OCI-LY1 (cell line): ENCODE measurements around the gene ATM.

ENCODE experiments used
- H2AFZ ChIP-seq: fragments of 200-600 bp; sonication (generic), shearing (Covaris generic); 2 replicates; pipeline ENCODE4 v1.6.0; 2014; ENCODE audit warnings: antibody characterized with exemption, mild to moderate bottlenecking, low read length
- H3F3A ChIP-seq: fragments of 200-600 bp; sonication (generic), shearing (Covaris generic); 2 replicates; pipeline ENCODE4 v1.6.0; 2014; ENCODE audit warnings: mild to moderate bottlenecking, antibody characterized with exemption, low read length, moderate library complexity; ENCODE audit not compliant: insufficient read depth
- H3K27ac ChIP-seq: fragments of 200-600 bp; sonication (generic); 2 replicates; pipeline ENCODE4 v1.5.1; 2014; ENCODE audit warnings: low read length, mixed run types, mild to moderate bottlenecking, low read depth; ENCODE audit not compliant: poor library complexity, severe bottlenecking
- H3K27me3 ChIP-seq: fragments of 200-600 bp; sonication (generic); 2 replicates; pipeline ENCODE4 v1.6.0; 2014; ENCODE audit warnings: antibody characterized with exemption, mild to moderate bottlenecking, low read length, moderate library complexity; ENCODE audit not compliant: insufficient read depth
- H3K36me3 ChIP-seq: fragments of 200-600 bp; sonication (generic); 2 replicates; pipeline ENCODE4 v1.6.1; 2014; ENCODE audit warnings: mild to moderate bottlenecking, antibody characterized with exemption, low read length, moderate library complexity, mixed read lengths; ENCODE audit not compliant: insufficient read depth
- H3K4me1 ChIP-seq: fragments of 200-600 bp; sonication (generic); 2 replicates; pipeline ENCODE4 v1.5.1; 2014; ENCODE audit warnings: mild to moderate bottlenecking, low read length, moderate library complexity; ENCODE audit not compliant: insufficient read depth, severe bottlenecking
- H3K4me2 ChIP-seq: fragments of 200-600 bp; sonication (generic), shearing (Covaris generic); 2 replicates; pipeline ENCODE4 v1.6.1; 2014; ENCODE audit warnings: low read length
- H3K4me3 ChIP-seq: fragments of 200-600 bp; sonication (generic); 2 replicates; pipeline ENCODE4 v1.5.1; 2014; ENCODE audit warnings: low read length, low read depth, mild to moderate bottlenecking, mixed read lengths; ENCODE audit not compliant: poor library complexity, severe bottlenecking
- H3K79me2 ChIP-seq: fragments of 200-600 bp; shearing (Covaris generic); 2 replicates; pipeline ENCODE4 v1.6.1; 2016; ENCODE audit warnings: mixed run types, low read length, mixed read lengths; ENCODE audit not compliant: insufficient read depth
- H3K9ac ChIP-seq: fragments of 200-600 bp; sonication (generic), shearing (Covaris generic); 2 replicates; pipeline ENCODE4 v1.6.1; 2014; ENCODE audit warnings: mild to moderate bottlenecking, low read length, mixed read lengths
- H3K9me2 ChIP-seq: fragments of 200-600 bp; sonication (generic), shearing (Covaris generic); 2 replicates; pipeline ENCODE4 v1.6.1; 2014; ENCODE audit warnings: low read depth, mild to moderate bottlenecking, low read length, mixed read lengths
- H3K9me3 ChIP-seq: fragments of 200-600 bp; shearing (Covaris generic); 2 replicates; pipeline ENCODE4 v1.6.1; 2014; ENCODE audit warnings: low read length, mixed read lengths
- H4K20me1 ChIP-seq: fragments of 200-600 bp; sonication (generic), shearing (Covaris generic); 2 replicates; pipeline ENCODE4 v1.6.0; 2016; ENCODE audit warnings: mild to moderate bottlenecking, low read length; ENCODE audit not compliant: insufficient read depth
- EZH2 ChIP-seq: fragments of 200-600 bp; sonication (generic), shearing (Covaris generic); IDR thresholded peaks from 2 replicates; pipeline ENCODE4 v1.8.0; 2017; ENCODE audit warnings: borderline replicate concordance, mixed run types, mild to moderate bottlenecking, antibody characterized with exemption, low read length, moderate library complexity, mixed read lengths
- TF ChIP-seq, protein P1 (sequence below): fragments of 200-600 bp; sonication (generic), shearing (Covaris generic); IDR thresholded peaks from 2 replicates; pipeline ENCODE4 v1.5.1; 2017; ENCODE audit warnings: mild to moderate bottlenecking, antibody characterized with exemption, low read length, moderate library complexity, mixed read lengths

Gene ATM

DNA sequence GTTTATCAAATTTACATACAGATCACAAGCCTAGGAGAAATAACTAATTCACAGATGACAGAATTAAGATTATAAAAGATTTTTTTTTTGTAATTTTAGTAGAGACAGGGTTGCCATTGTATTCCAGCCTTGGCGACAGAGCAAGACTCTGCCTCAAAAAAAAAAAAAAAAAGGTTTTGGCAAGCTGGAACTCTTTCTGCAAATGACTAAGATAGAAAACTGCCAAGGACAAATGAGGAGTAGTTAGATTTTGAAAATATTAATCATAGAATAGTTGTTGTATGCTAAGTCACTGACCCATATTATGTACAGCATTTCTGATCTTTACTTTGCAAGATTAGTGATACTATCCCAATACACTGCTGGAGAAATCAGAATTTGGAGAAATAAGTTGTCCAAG lies 145.3 kb downstream of the ATM start:
- Histone ChIP-seq H2AFZ (no peak overlapping the region), H3K36me3 (peaks cover 48% of the 10 kb centered on the region; the same call in 1 of the 2 replicates), H3K9me2 (no peaks in the 10 kb centered on the region), H3K4me2 (no peak overlapping the region), H4K20me1 (no peaks in the 10 kb centered on the region), H3K27ac (no peak overlapping the region), H3K4me3 (no peak overlapping the region), H3K9me3 (no peaks in the 10 kb centered on the region), H3K27me3 (no peaks in the 10 kb centered on the region), H3F3A (no peaks in the 10 kb centered on the region), H3K79me2 (no peaks in the 10 kb centered on the region), H3K9ac (no peak overlapping the region), H3K4me1 (no peaks in the 10 kb centered on the region)
- TF ChIP-seq, protein P1, sequence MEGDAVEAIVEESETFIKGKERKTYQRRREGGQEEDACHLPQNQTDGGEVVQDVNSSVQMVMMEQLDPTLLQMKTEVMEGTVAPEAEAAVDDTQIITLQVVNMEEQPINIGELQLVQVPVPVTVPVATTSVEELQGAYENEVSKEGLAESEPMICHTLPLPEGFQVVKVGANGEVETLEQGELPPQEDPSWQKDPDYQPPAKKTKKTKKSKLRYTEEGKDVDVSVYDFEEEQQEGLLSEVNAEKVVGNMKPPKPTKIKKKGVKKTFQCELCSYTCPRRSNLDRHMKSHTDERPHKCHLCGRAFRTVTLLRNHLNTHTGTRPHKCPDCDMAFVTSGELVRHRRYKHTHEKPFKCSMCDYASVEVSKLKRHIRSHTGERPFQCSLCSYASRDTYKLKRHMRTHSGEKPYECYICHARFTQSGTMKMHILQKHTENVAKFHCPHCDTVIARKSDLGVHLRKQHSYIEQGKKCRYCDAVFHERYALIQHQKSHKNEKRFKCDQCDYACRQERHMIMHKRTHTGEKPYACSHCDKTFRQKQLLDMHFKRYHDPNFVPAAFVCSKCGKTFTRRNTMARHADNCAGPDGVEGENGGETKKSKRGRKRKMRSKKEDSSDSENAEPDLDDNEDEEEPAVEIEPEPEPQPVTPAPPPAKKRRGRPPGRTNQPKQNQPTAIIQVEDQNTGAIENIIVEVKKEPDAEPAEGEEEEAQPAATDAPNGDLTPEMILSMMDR = no peak
- TF ChIP-seq EZH2 = no peak

DNA sequence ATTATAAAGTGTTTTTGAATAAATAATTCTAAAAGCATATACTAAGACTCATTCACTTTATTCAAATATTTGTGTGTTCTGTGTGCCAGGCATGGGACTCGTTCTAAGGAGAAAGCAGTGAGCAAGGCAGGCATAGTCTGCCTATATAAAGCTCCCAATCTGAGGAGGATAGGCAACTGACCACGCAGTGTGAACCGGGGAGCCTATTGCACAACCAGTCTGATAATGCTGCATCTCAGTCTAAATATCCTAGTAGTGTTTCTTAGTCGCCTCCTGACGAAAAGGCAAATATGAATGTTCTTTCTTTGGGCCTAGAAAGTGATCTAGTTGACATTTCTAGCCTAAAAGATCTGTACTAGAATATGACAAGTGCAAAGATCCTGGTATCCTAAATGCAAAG lies 146.2 kb downstream of the ATM start:
- Histone ChIP-seq H4K20me1 (no peaks in the 10 kb centered on the region), H3K9ac (no peak overlapping the region), H3K36me3 (peaks cover 48% of the 10 kb centered on the region; the same call in 1 of the 2 replicates), H3K79me2 (no peaks in the 10 kb centered on the region), H3K27me3 (no peaks in the 10 kb centered on the region), H3K9me2 (no peaks in the 10 kb centered on the region), H3K4me2 (no peak overlapping the region), H3K27ac (no peak overlapping the region), H3K4me3 (no peak overlapping the region), H2AFZ (no peak overlapping the region), H3F3A (no peaks in the 10 kb centered on the region), H3K4me1 (no peaks in the 10 kb centered on the region), H3K9me3 (no peaks in the 10 kb centered on the region)
- TF ChIP-seq, protein P1 = no peak
- TF ChIP-seq EZH2 = no peak

DNA sequence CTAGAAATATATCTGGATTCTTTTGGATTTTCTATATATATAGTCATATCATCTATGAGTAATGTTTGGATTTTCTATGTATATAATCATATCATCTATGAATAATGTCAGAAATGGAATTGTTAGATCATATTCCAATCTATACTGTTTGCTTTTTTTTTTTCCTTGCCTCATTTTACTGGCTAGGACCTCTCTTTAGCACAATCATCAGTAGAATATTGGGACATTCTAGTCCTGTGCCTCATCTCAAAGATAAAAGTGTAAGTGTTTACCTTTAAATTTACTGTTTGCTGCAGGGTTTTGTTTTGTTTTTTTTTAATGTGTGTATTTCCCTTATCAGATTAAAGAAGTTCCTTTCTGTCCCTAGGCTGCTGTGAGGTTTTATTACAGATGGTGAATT lies 147.4 kb downstream of the ATM start:
- no peaks in the 10 kb centered on the region for H3K79me2 ChIP-seq
- peaks cover 36% of the 10 kb centered on the region; the same call in 1 of the 2 replicates for H3K36me3 ChIP-seq
- H3K9me2 ChIP-seq = no peaks in the 10 kb centered on the region
- no peak overlapping the region for H3K4me2 ChIP-seq
- H3K4me3 ChIP-seq = no peak overlapping the region
- no peaks in the 10 kb centered on the region for H4K20me1 ChIP-seq
- no peaks in the 10 kb centered on the region for H3K27me3 ChIP-seq
- H3K27ac ChIP-seq = no peak overlapping the region
- no peaks in the 10 kb centered on the region for H3K4me1 ChIP-seq
- TF ChIP-seq, protein P1 = no peak
- no peak for TF ChIP-seq EZH2
- no peak overlapping the region for H3K9ac ChIP-seq
- H3K9me3 ChIP-seq = no peaks in the 10 kb centered on the region
- H3F3A ChIP-seq = no peaks in the 10 kb centered on the region
- H2AFZ ChIP-seq = no peak overlapping the region
